Measurements from ENCODE around the gene DLGAP3.
"Not testable (repeated sequence)": the region's sequence is repeated elsewhere in the genome, so short reads cannot be mapped to it uniquely, and the experiment has no call there.

Gene DLGAP3

GRCh38 chr1:34929497-34929852, at the start of gene DLGAP3:
DLGAP3 (minus strand) TSS chr1:34929650; CDS start chr1:34905383, 24,267 bp downstream.
- DNase-seq = no peak

- no peak for DNase-seq
Measured at GRCh38 chr1:34978921-34979320, 49.5 kb upstream of the DLGAP3 start.

- no peak for DNase-seq
Measured at GRCh38 chr1:34977858-34978257, 48.4 kb upstream of the DLGAP3 start.

GRCh38 chr1:34977210-34977471, 47.7 kb upstream of the DLGAP3 start:
- no peak for DNase-seq

- DNase-seq = no peak
Measured at GRCh38 chr1:34976384-34977209, 47.1 kb upstream of the DLGAP3 start.

- DNase-seq = no peak
Measured at GRCh38 chr1:34975771-34976170, 46.3 kb upstream of the DLGAP3 start.

GRCh38 chr1:34975338-34975737, 45.9 kb upstream of the DLGAP3 start:
- DNase-seq = no peak

- DNase-seq = no peak
Measured at GRCh38 chr1:34974626-34975025, 45.2 kb upstream of the DLGAP3 start.

GRCh38 chr1:34973326-34973725, 43.9 kb upstream of the DLGAP3 start:
- DNase-seq = no peak

GRCh38 chr1:34970829-34971228, 41.4 kb upstream of the DLGAP3 start:
- no peak for DNase-seq

GRCh38 chr1:34970220-34970735, 40.8 kb upstream of the DLGAP3 start:
- no peak for DNase-seq

GRCh38 chr1:34968297-34968696, 38.8 kb upstream of the DLGAP3 start:
- DNase-seq = not testable (repeated sequence)

GRCh38 chr1:34967672-34968071, 38.2 kb upstream of the DLGAP3 start:
- not testable (repeated sequence) for DNase-seq

GRCh38 chr1:34965597-34965996, 36.1 kb upstream of the DLGAP3 start:
- no peak for DNase-seq

- no peak for DNase-seq
Measured at GRCh38 chr1:34950428-34950827, 21.0 kb upstream of the DLGAP3 start.

GRCh38 chr1:34948739-34949138, 19.3 kb upstream of the DLGAP3 start:
- not testable (repeated sequence) for DNase-seq

- DNase-seq = not testable (repeated sequence)
Measured at GRCh38 chr1:34947641-34948314, 18.3 kb upstream of the DLGAP3 start.

GRCh38 chr1:34946211-34946610, 16.8 kb upstream of the DLGAP3 start:
- DNase-seq = no peak

GRCh38 chr1:34941798-34942197, 12.3 kb upstream of the DLGAP3 start:
- not testable (repeated sequence) for DNase-seq

GRCh38 chr1:34930702-34931071, 1.2 kb upstream of the DLGAP3 start:
- DNase-seq = no peak

- no peak for DNase-seq
Measured at GRCh38 chr1:34929853-34930701, 627 bp upstream of the DLGAP3 start.

- no peak for DNase-seq
Measured at GRCh38 chr1:34928699-34929496, 552 bp downstream of the DLGAP3 start.

Measured in DMS 273 treated with DMSO at 0.1 percent for 48 hours (cell line).